Dendritic cell treated with granulocyte-macrophage colony-stimulating factor and Interleukin-4, amounts not matched to agents 40 ng/mL and 50 ng/mL, for 4 days (primary cell): ENCODE measurements around the gene MRPS30.
"Not testable (repeated sequence)": the region's sequence is repeated elsewhere in the genome, so short reads cannot be mapped to it uniquely, and the experiment has no call there.

Source experiments
- H3K27ac Mint-ChIP-seq: one replicate; pipeline ENCODE4 v1.8.0; 2022; ENCODE audit warnings: mild to moderate bottlenecking, mixed read lengths
- H3K27me3 Mint-ChIP-seq: one replicate; pipeline ENCODE4 v1.8.0; 2022; ENCODE audit warnings: mild to moderate bottlenecking, mixed read lengths
- H3K36me3 Mint-ChIP-seq: one replicate; pipeline ENCODE4 v1.8.0; 2022; ENCODE audit warnings: low read depth, mixed read lengths
- H3K4me1 Mint-ChIP-seq: one replicate; pipeline ENCODE4 v1.8.0; 2022; ENCODE audit warnings: low read depth, mixed read lengths
- H3K4me3 Mint-ChIP-seq: one replicate; pipeline ENCODE4 v1.8.0; 2022; ENCODE audit warnings: mild to moderate bottlenecking, moderate library complexity, mixed read lengths
- H3K9me3 Mint-ChIP-seq: one replicate; pipeline ENCODE4 v1.8.0; 2022; ENCODE audit warnings: mixed read lengths
- intact Hi-C: fragments of 100-400 bp; cut with micrococcal nuclease; formaldehyde crosslinking; loops from one replicate; pipeline ENCODE4 v1.15.0; 2022

Gene MRPS30

DNA sequence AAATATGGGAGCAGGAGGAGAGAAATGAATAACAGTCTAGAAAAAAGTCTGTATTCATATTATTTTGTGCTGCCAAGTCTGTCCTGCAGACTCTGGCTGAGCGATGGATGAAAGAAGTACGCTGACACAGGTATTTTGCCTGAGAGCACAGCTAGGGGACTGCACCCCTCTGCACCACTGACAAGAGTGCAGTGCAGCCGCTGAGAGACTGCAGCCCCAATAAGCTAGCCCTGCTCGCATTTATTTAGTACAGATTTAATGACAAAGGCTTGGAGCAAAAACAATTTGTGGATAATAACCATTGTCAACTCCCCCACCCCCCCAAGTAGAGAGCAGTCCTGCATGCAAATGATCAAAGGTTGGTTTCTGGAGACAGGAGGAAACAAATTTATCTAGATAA is 13.3 kb upstream of the MRPS30 start:
- no peaks in the 10 kb centered on the region for H3K36me3 Mint-ChIP-seq

DNA sequence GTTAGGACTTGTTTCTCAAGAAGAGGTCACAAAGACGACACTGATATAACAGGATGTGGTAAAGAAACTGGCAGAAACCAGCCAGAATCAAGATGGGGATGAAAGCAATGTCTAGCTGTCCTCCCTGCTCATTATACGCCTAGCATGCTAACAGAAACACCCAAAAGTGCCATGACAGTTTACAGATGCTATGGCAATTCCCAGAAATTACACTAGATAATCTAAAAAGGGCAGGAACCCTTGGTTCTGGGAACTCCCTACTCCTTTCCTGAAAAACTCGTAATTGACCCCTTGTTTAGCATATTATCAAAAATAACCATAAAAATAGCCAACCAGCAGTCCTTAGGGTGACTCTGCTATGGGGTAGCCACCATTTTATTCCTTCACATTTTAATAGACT is 10.9 kb upstream of the MRPS30 start:
- Mint-ChIP-seq H3K9me3 (peaks cover 33% of the 10 kb centered on the region), H3K36me3 (no peaks in the 10 kb centered on the region), H3K4me3 (no peak overlapping the region), H3K27ac (no peak overlapping the region), H3K4me1 (no peaks in the 10 kb centered on the region), H3K27me3 (no peaks in the 10 kb centered on the region)
- intact Hi-C loops = no loop called here

More for the DNA sequence above, 13.3 kb upstream of the MRPS30 start:
- Mint-ChIP-seq H3K4me3 (no peak overlapping the region), H3K9me3 (peaks cover 52% of the 10 kb centered on the region), H3K27me3 (no peaks in the 10 kb centered on the region), H3K27ac (no peak overlapping the region), H3K4me1 (no peaks in the 10 kb centered on the region)
- intact Hi-C loops = no loop called here

DNA sequence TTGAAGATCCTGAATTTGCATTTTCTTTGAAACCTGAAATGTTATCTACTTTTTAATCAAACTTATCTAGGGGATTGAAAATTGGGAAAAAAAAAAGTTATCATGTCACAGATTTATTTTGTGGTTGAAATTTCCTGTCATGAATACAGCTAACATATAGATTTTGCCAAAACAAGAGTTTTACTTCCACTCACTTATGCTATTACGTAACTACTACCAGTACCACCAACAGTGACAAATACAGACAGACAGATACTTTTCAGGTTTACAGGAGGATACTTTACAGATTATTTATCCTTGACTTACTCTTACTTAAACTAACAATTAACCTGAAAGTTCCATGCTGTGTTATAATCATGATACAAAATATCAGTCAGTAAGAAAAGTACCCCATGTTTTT is 6.8 kb upstream of the MRPS30 start:
- no peak overlapping the region for H3K4me3 Mint-ChIP-seq
- H3K27ac Mint-ChIP-seq = no peak overlapping the region

DNA sequence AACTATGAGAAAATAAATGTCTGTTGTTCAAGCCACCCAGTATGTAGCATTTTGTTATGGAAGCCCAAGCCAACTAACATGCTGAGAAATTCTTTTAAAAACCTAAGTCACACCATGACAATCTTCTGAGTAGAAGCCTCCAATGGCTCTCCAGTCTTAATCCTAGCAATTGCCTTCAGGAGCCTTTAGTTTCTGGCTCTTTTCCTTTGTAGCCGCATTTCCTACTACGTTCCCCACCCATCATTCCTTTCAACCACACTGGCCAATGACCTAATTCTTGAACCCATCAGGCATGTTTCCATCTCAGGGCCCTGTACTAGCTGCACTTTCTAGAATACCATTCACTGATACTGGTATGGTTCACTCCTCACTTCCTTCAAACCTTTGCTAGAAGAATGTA is 2.1 kb upstream of the MRPS30 start:
- Mint-ChIP-seq H3K4me1 (peaks cover 14% of the 10 kb centered on the region), H3K27me3 (no peaks in the 10 kb centered on the region), H3K4me3 (no peak overlapping the region), H3K9me3 (no peaks in the 10 kb centered on the region), H3K27ac (no peak overlapping the region), H3K36me3 (peaks cover 11% of the 10 kb centered on the region)
- intact Hi-C loops = loop anchor here (10.0 kb wide), 1 partner anchor 1492 kb away; the partner anchor contains the start of gene HMGCS1

More for the DNA sequence above, 6.8 kb upstream of the MRPS30 start:
- intact Hi-C loops = loop anchor here (10.0 kb wide), 1 partner anchor 1487 kb away; the partner anchor contains the start of gene HMGCS1
- Mint-ChIP-seq H3K9me3 (no peaks in the 10 kb centered on the region), H3K4me1 (no peaks in the 10 kb centered on the region), H3K36me3 (no peaks in the 10 kb centered on the region), H3K27me3 (no peaks in the 10 kb centered on the region)

DNA sequence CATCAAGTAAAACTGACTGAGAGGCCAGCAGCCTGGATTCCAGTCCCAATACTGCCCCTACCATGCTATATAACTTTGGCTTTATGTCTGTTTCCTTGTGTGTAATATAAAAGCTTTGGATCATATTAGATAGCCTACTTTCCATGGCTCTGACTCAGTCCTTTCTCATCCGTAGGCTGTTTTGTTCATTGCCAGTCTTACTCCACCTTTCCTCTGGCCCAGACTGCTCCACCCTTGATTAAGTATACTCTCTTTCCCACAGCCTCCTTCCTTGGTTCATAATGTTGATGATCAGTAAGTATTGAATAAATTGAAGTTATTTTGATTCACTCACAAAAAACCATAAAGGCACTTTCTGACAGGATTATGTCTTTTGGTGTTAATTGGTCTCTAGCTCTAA is 1.5 kb upstream of the MRPS30 start:
- no peak overlapping the region for H3K27ac Mint-ChIP-seq
- H3K4me1 Mint-ChIP-seq = peaks cover 14% of the 10 kb centered on the region

GRCh38 chr5:44809215-44809955 is 638 bp downstream of the MRPS30 start:
- Mint-ChIP-seq H3K27me3 (no peaks in the 10 kb centered on the region), H3K27ac (peak overlapping the region; percentile 92), H3K36me3 (peaks cover 28% of the 10 kb centered on the region), H3K4me3 (peak overlapping the region; percentile 89), H3K4me1 (peaks cover 20% of the 10 kb centered on the region), H3K9me3 (no peaks in the 10 kb centered on the region)
- intact Hi-C loops = loop anchor here (10.0 kb wide), 1 partner anchor 1495 kb away; the partner anchor contains the start of gene HMGCS1

More for the DNA sequence above, 1.5 kb upstream of the MRPS30 start:
- no peaks in the 10 kb centered on the region for H3K27me3 Mint-ChIP-seq
- peaks cover 14% of the 10 kb centered on the region for H3K36me3 Mint-ChIP-seq
- intact Hi-C loops = loop anchor here (10.0 kb wide), 1 partner anchor 1492 kb away; the partner anchor contains the start of gene HMGCS1
- no peaks in the 10 kb centered on the region for H3K9me3 Mint-ChIP-seq
- H3K4me3 Mint-ChIP-seq = no peak overlapping the region

- Mint-ChIP-seq H3K4me3 (peak overlapping the region; percentile 89), H3K27ac (peak overlapping the region; percentile 92), H3K9me3 (no peaks in the 10 kb centered on the region), H3K36me3 (peaks cover 34% of the 10 kb centered on the region), H3K27me3 (no peaks in the 10 kb centered on the region), H3K4me1 (peaks cover 20% of the 10 kb centered on the region)
- intact Hi-C loops = loop anchor here (10.0 kb wide), 1 partner anchor 1495 kb away; the partner anchor contains the start of gene HMGCS1
Observed at GRCh38 chr5:44809956-44810420, 1.2 kb downstream of the MRPS30 start.

- no peak overlapping the region for H3K4me3 Mint-ChIP-seq
- peaks cover 14% of the 10 kb centered on the region for H3K4me1 Mint-ChIP-seq
- no peak overlapping the region for H3K27ac Mint-ChIP-seq
- H3K27me3 Mint-ChIP-seq = no peaks in the 10 kb centered on the region
- intact Hi-C loops = no loop called here
- H3K36me3 Mint-ChIP-seq = peaks cover 52% of the 10 kb centered on the region
- no peaks in the 10 kb centered on the region for H3K9me3 Mint-ChIP-seq
Observed at GRCh38 chr5:44814761-44815160, 6.0 kb downstream of the MRPS30 start.

DNA sequence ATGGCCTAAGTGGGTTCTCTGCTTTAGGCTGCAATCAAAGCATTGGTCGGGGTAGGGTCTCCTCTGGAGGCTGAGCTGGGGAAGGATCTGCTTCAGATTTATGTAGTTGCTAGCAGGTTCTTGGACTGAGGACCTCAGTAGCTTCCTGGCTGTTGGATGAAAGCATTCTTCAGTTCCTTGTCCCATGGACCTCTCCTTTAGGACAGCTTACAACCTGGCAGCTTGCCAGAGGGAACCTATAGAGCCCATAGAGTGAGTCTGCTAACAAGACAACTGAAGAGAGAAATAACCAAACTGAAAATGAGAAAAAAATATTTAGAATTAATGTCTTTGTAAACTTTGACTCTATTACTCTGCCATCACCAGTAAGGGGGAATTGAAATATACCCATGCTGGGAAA is 12.4 kb downstream of the MRPS30 start:
- H3K36me3 Mint-ChIP-seq = peaks cover 37% of the 10 kb centered on the region
- H3K27me3 Mint-ChIP-seq = no peaks in the 10 kb centered on the region
- H3K27ac Mint-ChIP-seq = no peak overlapping the region
- no peaks in the 10 kb centered on the region for H3K9me3 Mint-ChIP-seq
- H3K4me3 Mint-ChIP-seq = no peak overlapping the region
- intact Hi-C loops = no loop called here
- no peaks in the 10 kb centered on the region for H3K4me1 Mint-ChIP-seq

DNA sequence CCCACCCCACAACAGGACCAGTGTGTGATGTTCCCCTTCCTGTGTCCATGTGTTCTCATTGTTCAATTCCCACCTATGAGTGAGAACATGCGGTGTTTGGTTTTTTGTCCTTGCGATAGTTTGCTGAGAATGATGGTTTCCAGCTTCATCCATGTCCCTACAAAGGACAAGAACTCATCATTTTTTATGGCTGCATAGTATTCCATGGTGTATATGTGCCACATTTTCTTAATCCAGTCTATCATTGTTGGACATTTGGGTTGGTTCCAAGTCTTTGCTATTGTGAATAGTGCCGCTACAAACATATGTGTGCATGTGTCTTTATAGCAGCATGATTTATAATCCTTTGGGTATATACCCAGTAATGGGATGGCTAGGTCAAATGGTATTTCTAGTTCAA is 15.9 kb downstream of the MRPS30 start:
- H3K27ac Mint-ChIP-seq, intact Hi-C loops, H3K27me3 Mint-ChIP-seq, H3K9me3 Mint-ChIP-seq, H3K4me1 Mint-ChIP-seq, H3K4me3 Mint-ChIP-seq: not testable (repeated sequence)
- H3K36me3 Mint-ChIP-seq = peaks cover 33% of the 10 kb centered on the region

DNA sequence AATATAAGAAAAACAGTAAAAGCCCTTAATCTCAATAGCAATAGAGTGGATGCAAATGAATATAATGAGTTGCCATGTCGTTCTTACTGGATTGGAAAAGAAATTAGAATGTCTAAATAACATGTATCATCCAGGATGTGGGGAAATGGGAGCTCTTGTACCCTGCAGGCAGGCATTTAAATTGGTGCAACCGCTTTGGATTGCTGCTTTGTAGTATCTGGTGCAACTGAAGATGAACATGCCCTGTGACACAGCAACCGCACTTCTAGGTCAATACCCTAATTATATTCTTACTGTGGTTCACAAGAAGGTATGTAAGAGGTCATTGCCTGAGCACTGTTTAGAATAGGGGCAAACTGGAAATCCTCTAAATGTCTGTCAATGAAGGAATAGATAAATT is 18.9 kb downstream of the MRPS30 start:
- intact Hi-C loops = no loop called here
- Mint-ChIP-seq H3K36me3 (peaks cover 13% of the 10 kb centered on the region), H3K9me3 (no peaks in the 10 kb centered on the region), H3K27ac (no peak overlapping the region), H3K4me3 (no peak overlapping the region), H3K4me1 (no peaks in the 10 kb centered on the region), H3K27me3 (no peaks in the 10 kb centered on the region)

DNA sequence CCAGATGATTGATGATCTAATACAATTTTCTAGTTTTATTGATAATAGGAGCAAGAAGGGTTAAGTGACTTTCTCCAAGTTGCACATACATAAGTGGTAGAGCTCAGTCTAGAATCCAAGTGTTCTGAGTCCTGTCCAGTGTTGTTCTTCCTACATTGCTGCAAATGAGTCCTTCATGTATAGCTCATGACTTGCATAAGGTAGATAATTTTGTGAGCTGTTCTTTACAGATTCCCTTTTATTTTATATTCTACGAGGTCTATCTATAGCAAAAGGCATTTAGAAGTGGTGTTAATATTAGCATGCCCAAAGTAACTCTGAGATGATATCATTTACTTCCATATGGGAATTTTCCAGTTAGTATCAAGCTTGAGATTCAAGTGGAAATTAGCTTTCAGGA is 20.0 kb downstream of the MRPS30 start:
- H3K36me3 Mint-ChIP-seq = peaks cover 13% of the 10 kb centered on the region
- no peak overlapping the region for H3K27ac Mint-ChIP-seq

DNA sequence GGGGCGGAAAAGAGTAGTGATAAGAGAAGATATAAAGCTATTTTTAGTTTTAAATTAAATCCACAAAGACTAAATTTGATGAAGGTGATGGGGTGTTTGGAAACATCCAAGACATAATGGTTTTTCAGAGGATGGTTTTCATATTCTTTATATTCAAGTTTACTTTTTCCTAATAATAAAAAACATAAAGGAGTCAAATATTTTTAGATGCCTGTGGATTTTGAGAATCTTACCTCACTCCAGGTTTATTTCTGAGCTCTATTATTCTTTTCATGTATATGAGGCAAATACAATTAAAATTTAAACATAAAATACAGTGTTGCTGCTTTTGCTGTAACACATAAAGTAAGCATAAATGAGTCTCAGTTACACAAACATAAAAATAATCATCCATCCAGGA is 22.2 kb downstream of the MRPS30 start:
- no peaks in the 10 kb centered on the region for H3K27me3 Mint-ChIP-seq
- no peak overlapping the region for H3K27ac Mint-ChIP-seq
- H3K36me3 Mint-ChIP-seq = peaks cover 13% of the 10 kb centered on the region
- H3K4me1 Mint-ChIP-seq = no peaks in the 10 kb centered on the region
- no peak overlapping the region for H3K4me3 Mint-ChIP-seq
- no peaks in the 10 kb centered on the region for H3K9me3 Mint-ChIP-seq
- intact Hi-C loops = no loop called here

More for the DNA sequence above, 20.0 kb downstream of the MRPS30 start:
- Mint-ChIP-seq H3K9me3 (no peaks in the 10 kb centered on the region), H3K27me3 (no peaks in the 10 kb centered on the region), H3K4me3 (no peak overlapping the region), H3K4me1 (no peaks in the 10 kb centered on the region)
- intact Hi-C loops = no loop called here

- Mint-ChIP-seq H3K4me1 (no peaks in the 10 kb centered on the region), H3K27me3 (no peaks in the 10 kb centered on the region), H3K4me3 (no peak overlapping the region), H3K27ac (no peak overlapping the region), H3K9me3 (peaks cover 3% of the 10 kb centered on the region), H3K36me3 (no peaks in the 10 kb centered on the region)
- intact Hi-C loops = no loop called here
Observed at GRCh38 chr5:44833249-44833648, 24.5 kb downstream of the MRPS30 start.
